ENCODE measurements around the gene AOAH. TPM values are rescaled to one million over a fixed set of nuclear protein-coding genes. Genes with fewer than 3 reads are reported as not detected.

AOAH gene
- total RNA-seq, 1 donor from 2014 or later = 0.28 TPM

GRCh38 chr7:36690041-36690440 is 34.3 kb downstream of the AOAH start:
- TF ChIP-seq CTCF (IDR thresholded peaks at IDR 0.05; ENCODE audit: unreplicated experiment) = no peak
- DNase-seq (ENCODE audit: low spot score) = no peak
- Mint-ChIP-seq H3K4me3 (ENCODE audit: unreplicated experiment) (no peak overlapping the region), H3K27me3 (ENCODE audit: unreplicated experiment) (no peaks in the 10 kb centered on the region), H3K27ac (ENCODE audit: unreplicated experiment) (no peak overlapping the region), H3K36me3 (ENCODE audit: low read depth, unreplicated experiment) (no peaks in the 10 kb centered on the region), H3K9me3 (ENCODE audit: unreplicated experiment) (no peaks in the 10 kb centered on the region), H3K4me1 (ENCODE audit: unreplicated experiment) (peaks cover 7% of the 10 kb centered on the region)

- Mint-ChIP-seq H3K9me3 (ENCODE audit: unreplicated experiment) (no peaks in the 10 kb centered on the region), H3K27ac (ENCODE audit: unreplicated experiment) (no peak overlapping the region), H3K4me1 (ENCODE audit: unreplicated experiment) (peaks cover 15% of the 10 kb centered on the region), H3K27me3 (ENCODE audit: unreplicated experiment) (no peaks in the 10 kb centered on the region), H3K4me3 (ENCODE audit: unreplicated experiment) (no peak overlapping the region), H3K36me3 (ENCODE audit: low read depth, unreplicated experiment) (no peaks in the 10 kb centered on the region)
- DNase-seq (ENCODE audit: low spot score) = no peak
- no peak for TF ChIP-seq CTCF (IDR thresholded peaks at IDR 0.05; ENCODE audit: unreplicated experiment)
These were observed 37.8 kb downstream of the AOAH start for GRCh38 chr7:36686499-36686898.

- Mint-ChIP-seq H3K27me3 (ENCODE audit: unreplicated experiment) (no peaks in the 10 kb centered on the region), H3K4me3 (ENCODE audit: unreplicated experiment) (no peak overlapping the region), H3K4me1 (ENCODE audit: unreplicated experiment) (peaks cover 15% of the 10 kb centered on the region), H3K9me3 (ENCODE audit: unreplicated experiment) (no peaks in the 10 kb centered on the region), H3K36me3 (ENCODE audit: low read depth, unreplicated experiment) (no peaks in the 10 kb centered on the region), H3K27ac (ENCODE audit: unreplicated experiment) (peak overlapping the region; percentile 68)
- no peak for TF ChIP-seq CTCF (IDR thresholded peaks at IDR 0.05; ENCODE audit: unreplicated experiment)
- DNase-seq (ENCODE audit: low spot score) = no peak
These were observed 39.3 kb downstream of the AOAH start for GRCh38 chr7:36684954-36685353.

GRCh38 chr7:36683695-36684357 is 40.5 kb downstream of the AOAH start:
- Mint-ChIP-seq H3K27me3 (ENCODE audit: unreplicated experiment) (no peaks in the 10 kb centered on the region), H3K4me1 (ENCODE audit: unreplicated experiment) (peaks cover 16% of the 10 kb centered on the region), H3K4me3 (ENCODE audit: unreplicated experiment) (no peak overlapping the region), H3K9me3 (ENCODE audit: unreplicated experiment) (no peaks in the 10 kb centered on the region), H3K27ac (ENCODE audit: unreplicated experiment) (no peak overlapping the region), H3K36me3 (ENCODE audit: low read depth, unreplicated experiment) (no peaks in the 10 kb centered on the region)
- no peak for DNase-seq (ENCODE audit: low spot score)
- TF ChIP-seq CTCF (IDR thresholded peaks at IDR 0.05; ENCODE audit: unreplicated experiment) = no peak

- H3K4me1 Mint-ChIP-seq (ENCODE audit: unreplicated experiment) = peaks cover 23% of the 10 kb centered on the region
- no peaks in the 10 kb centered on the region for H3K27me3 Mint-ChIP-seq (ENCODE audit: unreplicated experiment)
- H3K4me3 Mint-ChIP-seq (ENCODE audit: unreplicated experiment) = no peak overlapping the region
- DNase-seq (ENCODE audit: low spot score) = no peak
- TF ChIP-seq CTCF (IDR thresholded peaks at IDR 0.05; ENCODE audit: unreplicated experiment) = no peak
- no peaks in the 10 kb centered on the region for H3K9me3 Mint-ChIP-seq (ENCODE audit: unreplicated experiment)
- no peak overlapping the region for H3K27ac Mint-ChIP-seq (ENCODE audit: unreplicated experiment)
- H3K36me3 Mint-ChIP-seq (ENCODE audit: low read depth, unreplicated experiment) = no peaks in the 10 kb centered on the region
These were observed 41.2 kb downstream of the AOAH start for GRCh38 chr7:36683111-36683510.

All from endothelial cell (in vitro differentiated cells).